Stimulated activated CD4-positive, alpha-beta T cell treated with anti-CD3 and anti-CD28 coated beads, TNF-alpha, amount 100 ng/mL, for 4 hours (primary cell): Measurements from ENCODE around the gene SLCO2B1.
"Not testable (repeated sequence)": the region's sequence is repeated elsewhere in the genome, so short reads cannot be mapped to it uniquely, and the experiment has no call there.

Experiments
- DNase-seq, 3 experiments: peaks; one replicate each; pipeline ENCODE4 v3.0.0-alpha.2; 2020; ENCODE audit warnings: low read depth in 3 of 3

The SLCO2B1 gene, protein sequence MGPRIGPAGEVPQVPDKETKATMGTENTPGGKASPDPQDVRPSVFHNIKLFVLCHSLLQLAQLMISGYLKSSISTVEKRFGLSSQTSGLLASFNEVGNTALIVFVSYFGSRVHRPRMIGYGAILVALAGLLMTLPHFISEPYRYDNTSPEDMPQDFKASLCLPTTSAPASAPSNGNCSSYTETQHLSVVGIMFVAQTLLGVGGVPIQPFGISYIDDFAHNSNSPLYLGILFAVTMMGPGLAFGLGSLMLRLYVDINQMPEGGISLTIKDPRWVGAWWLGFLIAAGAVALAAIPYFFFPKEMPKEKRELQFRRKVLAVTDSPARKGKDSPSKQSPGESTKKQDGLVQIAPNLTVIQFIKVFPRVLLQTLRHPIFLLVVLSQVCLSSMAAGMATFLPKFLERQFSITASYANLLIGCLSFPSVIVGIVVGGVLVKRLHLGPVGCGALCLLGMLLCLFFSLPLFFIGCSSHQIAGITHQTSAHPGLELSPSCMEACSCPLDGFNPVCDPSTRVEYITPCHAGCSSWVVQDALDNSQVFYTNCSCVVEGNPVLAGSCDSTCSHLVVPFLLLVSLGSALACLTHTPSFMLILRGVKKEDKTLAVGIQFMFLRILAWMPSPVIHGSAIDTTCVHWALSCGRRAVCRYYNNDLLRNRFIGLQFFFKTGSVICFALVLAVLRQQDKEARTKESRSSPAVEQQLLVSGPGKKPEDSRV

DNA sequence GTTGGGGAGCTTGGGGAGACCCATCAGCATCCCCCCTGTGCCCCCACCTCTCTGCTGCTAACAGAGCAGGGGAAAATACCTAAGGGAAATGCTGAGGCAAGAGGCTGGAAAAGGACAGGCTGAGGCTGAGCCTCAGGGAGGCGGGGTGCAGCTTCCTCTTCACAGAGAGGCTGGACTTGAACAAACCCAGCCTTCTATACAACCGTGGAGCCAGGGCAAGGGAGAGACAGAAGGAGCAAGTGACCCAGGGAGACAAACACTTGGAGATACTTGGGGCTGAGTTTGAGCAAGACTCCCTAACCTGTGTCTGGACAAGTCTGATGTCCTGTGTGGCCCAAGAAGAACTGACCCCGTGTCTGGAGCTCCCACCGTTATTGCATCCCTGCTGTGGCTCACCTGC, at the start of gene SLCO2B1:
Gene SLCO2B1, plus strand, starts transcription at position 229 of the 400 bp plus-strand sequence. CDS start 275 bp downstream, outside the sequence.
- no peak for DNase-seq

DNA sequence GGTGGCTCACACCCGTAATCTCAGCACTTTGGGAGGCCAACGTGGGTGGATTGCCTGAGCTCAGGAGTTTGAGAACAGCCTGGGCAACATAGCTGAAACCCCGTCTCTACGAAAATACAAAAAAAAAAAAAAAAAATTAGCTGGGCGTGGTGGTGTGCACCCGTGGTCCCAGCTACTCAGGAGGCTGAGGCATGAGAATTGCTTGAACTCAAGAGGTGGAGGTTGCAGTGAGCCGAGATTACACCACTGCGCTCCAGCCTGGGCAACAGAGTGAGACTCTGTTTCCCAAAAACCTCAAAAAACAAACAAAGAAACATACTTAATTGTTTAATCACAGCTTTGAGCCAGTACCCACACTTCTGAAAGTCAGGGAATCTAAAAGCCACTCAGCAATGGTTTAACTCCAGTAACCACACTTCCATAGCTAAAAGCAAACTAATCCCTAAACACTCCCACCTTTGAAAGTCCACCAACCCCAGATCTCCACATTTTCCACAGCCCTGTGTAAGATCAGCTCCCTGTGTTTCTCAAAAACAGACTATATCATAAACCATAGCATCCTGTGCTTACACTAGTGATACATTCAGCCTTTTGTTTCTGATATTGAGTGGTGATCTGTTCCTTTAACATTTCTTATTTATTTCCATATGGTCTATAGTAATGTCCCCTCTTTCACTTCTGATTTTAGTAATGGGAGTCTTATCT, 49.3 kb upstream of the SLCO2B1 start:
- DNase-seq: no peak

DNA sequence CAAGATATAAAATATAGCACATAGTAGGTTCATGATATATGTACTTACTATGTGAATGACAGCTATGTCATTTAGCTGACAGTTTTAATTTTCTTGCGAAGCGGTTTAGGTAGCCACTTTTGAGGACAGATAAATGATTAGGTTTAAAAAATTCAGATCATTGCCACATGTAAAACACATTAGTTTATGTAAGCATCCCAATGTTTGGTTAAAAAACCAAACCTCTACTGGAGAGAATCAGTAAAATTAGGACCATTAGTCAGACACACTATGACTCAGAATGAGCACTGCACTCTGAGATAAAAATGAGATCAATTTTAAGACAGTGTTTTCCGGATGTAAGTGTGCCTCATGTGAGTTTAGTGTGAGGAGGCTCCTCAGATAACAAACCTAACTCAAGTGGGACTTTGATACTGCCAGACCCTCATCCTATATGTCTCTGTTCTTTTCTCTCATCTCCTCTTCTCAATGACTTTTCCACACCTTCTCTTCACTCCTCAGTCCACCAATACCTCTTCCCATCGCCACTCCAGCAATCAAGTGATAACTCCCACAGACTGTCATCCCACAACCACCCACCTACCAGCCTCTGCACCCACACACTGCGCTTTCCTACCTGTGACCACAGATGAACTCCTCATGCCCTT, 47.4 kb upstream of the SLCO2B1 start:
- no peak for DNase-seq

DNA sequence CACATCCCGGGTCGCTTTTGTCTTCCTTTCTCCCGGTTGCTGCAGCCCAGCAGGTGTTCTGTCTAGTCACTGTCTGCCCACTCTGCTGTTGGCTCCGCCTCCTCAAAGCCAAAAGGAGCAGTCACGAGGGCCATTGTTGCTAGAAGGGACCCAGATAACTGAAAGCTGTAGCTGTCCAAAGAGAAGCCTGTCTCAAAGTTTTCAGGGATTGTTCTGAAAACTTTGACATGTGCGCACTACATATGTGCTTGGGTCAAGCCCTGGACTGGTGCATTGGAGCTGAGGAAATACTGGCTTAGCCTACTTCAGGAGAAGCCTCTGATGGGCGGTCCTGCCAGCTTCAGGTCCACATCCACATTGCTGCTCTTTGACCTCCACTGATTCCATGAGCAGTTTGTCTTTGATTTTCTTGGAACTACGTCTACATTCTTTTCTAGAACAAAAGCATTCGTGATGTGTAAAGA, 45.4 kb upstream of the SLCO2B1 start:
- DNase-seq: no peak

DNA sequence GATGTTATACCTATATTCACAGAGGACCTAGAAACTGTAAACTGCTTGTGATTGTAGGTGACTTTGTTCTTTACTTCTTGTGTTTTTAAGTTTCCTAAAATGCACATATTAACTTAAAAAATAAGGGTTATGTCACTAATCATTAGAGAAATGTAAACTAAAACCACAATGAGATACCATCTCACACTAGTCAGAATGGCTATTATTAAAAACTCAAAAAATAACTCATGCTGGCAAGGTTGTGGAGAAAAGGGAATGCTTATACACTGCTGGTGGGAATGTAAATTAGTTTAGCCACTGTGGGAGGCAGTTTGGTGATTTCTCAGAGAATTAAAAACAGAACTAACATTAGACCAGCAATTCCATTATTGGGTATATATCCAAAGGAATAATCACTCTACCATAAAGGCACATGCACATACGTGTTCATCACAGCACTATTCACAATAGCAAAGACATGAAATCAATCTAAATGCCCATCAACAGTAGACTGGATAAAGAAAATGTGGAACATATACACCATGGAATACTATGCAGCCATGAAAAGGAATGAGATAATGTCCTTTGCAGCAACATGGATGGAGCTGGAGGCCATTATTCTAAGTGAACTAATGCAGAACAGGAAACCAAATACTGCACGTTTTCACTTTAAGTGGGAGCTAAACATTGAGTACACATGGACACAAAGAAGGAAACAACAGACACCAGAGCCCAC, 44.8 kb upstream of the SLCO2B1 start:
- not testable (repeated sequence) for DNase-seq

DNA sequence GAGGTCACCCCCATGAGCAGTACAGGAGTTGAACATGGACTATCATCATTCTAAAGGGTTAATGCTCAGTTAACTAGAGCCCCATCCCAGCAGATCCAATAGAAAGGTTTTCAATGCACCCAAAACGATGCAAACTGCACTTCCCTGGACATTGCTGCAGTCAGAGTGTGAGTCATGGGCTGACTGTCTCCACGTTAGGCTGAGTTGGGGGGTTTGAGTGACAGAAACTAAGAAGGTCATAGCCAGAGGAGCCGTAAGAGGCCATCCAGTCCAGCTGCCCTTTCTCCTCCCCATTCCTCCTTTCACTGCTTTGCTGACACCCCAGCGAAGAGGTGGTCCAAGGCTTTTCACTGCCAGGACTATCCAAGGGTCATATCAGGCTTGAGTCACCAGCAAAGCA, 43.7 kb upstream of the SLCO2B1 start:
- no peak for DNase-seq

DNA sequence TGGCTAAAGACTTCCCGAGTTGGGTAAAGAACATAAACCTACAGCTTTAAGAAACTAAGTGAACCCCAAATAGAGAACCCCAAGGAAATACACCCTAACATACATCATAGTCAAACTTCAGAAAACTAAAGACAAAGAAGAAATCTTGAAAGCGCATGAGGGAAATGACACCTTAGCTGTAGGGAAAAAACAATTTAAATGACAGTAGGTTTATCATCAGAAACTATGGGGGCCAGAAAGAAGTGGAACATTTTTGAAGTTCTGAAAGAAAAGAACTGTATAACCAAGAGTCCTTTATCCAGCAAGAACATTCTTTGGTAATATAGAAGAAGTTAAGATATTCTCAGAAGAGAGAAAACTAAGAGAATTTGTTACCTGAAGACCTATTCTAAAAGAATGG, 38.7 kb upstream of the SLCO2B1 start:
- DNase-seq: no peak

DNA sequence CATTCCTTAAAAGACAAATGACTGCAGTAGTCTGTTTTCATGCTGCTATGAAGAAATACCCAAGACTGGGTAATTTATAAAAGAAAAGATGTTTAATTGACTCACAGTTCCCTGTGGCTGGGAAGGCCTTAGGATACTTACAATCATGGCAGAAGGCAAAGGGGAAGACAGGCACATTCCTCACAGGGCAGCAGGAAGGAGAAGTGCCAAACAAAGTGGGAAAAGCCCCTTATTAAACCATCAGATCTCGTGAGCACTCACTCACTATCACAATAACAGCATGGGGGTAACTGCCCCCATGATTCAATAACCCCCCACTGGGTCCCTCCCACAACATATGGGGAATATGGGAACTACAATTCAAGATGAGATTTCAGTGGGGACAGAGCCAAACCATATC, 37.9 kb upstream of the SLCO2B1 start:
- DNase-seq: no peak

DNA sequence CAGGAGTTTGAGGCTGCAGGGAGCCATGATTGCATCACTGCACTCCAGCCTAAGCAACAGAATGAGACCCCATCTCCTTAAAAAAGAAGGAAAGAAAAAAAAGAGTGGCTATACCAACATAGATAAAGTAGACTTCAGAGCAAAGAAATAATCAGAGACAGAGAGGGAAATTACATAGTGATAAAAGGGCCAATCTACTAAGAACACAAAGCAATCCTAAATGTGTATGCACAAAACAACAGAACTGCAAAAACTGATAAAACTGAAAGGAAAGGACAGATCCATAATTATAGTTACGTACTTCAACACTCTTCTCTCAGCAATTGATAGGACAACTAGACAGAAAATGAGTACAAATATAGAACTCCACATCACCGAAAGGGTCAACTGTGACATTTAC, 36.4 kb upstream of the SLCO2B1 start:
- no peak for DNase-seq

DNA sequence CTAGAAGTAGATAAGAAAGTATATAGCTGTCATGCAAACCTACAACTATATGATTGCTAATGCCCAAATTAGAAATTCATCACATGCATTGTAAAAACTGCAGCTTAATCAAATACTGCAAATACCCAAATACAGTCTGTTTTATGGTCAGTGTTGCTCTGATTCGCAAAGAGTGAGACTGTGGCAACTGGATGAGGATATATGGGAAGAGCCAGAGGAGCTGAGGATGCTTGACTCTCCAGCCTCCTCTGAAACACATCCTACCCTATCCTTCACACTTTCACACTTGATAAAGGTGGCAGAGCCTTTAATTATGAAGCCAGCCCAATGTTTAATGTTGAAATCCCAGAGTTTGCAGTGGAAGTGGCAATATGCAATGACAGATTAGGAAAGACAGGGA, 32.3 kb upstream of the SLCO2B1 start:
- DNase-seq: no peak

DNA sequence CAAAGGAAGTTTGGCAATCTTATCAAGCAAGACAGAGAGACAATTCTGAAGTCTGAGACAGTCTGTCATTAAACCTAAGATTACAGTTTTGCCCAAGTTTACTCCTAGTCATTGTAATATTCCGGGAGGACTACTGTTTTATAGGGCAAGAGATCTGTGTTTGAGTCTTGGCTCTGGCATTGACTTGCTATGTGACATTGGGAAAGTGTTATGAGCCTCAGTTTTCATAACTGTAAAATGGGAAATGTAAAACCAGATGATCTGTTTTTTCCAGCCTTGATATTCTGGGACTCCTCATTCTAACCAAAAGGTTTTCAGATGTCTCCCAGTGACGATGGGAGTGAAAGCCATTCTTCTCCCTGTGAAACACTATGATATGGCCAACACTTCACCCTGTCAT, 24.3 kb upstream of the SLCO2B1 start:
- DNase-seq: no peak

DNA sequence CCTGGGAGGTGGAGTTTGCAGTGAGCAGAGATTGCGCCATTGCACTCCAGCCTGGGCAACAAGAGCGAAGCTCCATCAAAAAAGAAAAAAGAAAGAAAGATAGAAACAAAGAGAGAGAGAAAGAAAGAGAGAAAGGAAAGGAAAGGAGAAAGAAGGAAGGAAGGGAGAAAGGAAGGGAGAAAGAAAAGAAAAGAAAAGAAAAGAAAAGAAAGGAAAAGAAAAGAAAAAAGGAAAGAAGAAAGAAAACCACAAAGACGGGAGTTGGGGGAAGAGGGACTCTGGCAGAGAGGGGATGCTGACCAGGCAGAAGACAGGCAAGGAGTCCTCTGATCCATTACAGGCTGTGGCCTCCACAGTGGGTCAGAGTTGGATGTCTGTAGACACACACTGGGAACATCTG, 18.8 kb upstream of the SLCO2B1 start:
- no peak for DNase-seq

DNA sequence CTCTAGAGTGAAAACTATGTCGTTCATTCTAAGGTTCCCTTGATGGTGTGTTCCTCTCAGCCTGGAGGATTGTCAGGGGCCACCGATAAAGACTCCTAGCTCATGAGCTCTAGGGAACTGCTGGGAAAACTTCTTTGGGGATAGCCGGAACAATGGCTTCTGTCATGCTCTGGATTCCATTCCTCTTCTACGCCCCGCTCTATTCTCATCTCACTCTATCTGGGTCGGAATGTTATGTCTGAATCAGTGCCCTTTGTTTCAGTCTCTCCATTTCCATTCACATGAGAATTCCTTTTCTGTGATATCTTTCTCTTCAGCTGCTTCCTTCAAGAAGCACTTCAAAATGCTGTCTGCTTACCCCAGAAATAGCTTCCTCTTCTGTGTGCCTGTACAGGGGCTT, 16.9 kb upstream of the SLCO2B1 start:
- no peak for DNase-seq

DNA sequence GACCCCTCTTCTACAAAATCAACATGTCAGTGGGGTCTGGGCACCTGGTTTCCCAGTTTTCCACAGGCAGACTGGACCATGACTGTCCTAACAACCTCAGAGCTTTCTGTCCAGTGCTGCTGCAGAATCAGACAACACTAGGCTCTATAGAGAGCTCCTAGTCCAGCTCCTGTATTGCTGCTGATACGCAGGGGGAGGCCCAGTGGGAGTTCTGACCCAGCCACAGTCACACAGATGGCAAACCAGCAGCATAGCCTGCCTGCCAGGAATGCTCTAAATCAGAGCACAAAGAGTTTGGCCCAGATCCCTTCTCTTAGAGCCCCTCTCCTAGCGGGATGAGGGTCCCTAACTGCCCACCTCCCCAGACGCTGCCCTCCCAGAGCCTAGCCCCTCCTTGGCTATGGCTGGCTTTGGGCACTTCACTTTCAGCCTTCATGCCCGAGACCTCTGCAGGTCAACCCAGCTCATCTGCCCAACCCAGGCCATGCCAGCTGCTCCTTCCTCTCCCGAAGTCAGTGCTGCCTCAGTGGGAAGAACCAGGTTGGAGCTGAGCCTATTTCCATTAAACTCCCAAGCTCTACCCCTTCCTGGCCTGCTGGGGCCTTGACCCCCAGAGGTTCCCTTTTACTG, 15.8 kb upstream of the SLCO2B1 start:
- no peak for DNase-seq

DNA sequence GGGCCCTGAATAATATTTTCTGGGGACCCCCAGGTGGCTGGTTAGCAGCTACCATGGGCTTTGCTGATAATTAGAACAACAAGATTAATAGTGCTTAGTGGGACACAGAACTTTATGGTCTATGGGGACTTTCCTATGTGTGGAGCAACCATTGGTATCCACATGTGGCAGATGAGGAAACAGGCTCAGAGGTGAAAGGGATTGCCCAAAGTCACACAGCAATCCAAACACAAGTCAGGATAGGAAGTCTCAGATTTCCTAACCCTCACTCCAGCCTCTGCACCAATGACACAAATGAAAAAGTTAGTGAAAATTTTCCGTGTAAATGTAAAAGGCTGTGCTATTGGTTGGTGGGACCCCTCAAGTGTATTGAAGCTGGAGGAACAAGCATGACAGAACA, 15.3 kb upstream of the SLCO2B1 start:
- no peak for DNase-seq

DNA sequence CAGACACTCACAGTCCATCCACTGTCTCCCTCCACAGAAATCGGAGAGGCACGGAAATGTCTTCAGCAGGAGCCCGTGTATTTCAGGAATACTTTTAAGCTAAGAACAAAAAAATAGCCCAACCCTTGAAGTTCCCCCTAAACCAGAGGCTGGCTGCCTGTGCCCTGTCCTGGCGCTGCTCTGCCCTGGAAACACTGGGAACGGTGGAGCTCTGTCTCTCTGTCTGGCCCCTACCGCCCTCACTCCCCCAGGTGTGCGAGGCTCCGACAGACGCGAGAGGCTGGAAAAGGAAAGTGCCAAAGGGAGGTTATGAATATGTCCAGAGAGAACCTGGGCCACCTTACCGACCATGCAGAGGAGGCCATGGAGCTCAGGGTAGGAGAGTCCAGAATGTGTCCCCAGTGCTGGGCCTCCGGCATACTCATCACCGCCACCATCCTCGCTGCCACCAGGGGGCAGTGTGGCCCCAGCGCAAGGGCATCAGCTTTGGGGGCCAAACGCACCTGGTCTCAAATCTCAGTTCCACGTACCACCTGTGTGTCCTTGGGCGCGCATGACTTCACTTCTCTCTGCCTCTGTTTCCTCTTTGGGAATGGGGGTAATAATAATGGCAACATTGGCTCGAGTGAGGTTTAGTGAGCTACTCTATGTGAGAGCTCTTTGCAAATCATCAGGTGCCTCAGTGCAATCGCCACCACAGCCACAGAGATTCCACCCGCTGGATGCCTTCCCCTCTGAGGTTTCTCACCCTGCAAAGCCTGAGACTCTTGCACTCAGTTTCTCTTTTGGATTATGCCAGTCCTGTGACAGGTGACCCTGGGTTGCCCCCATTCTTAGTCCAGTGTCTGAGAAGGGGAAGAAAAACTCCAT, 10.4 kb upstream of the SLCO2B1 start:
- peak; percentile 55 to 67 (median 63) for DNase-seq

DNA sequence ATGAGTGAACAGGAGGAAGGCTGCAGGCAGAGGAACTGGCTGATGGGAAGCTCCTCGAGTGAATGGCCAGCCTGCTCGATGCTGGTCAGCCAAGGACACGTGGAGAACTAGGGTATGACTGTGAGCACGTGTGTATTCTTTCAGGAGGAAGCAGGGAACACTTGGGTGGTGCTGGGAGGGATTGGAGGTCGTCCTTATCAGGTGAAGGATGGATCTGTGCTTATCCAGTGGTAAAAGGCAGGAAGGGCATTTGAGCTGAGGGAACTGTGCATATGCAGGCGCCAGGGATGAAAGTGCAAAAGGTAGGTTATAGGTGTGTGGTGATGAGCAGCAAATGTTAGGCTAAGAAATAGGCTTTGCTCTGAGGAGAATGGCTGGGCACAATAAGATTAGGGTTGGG, 9.7 kb upstream of the SLCO2B1 start:
- DNase-seq: no peak

DNA sequence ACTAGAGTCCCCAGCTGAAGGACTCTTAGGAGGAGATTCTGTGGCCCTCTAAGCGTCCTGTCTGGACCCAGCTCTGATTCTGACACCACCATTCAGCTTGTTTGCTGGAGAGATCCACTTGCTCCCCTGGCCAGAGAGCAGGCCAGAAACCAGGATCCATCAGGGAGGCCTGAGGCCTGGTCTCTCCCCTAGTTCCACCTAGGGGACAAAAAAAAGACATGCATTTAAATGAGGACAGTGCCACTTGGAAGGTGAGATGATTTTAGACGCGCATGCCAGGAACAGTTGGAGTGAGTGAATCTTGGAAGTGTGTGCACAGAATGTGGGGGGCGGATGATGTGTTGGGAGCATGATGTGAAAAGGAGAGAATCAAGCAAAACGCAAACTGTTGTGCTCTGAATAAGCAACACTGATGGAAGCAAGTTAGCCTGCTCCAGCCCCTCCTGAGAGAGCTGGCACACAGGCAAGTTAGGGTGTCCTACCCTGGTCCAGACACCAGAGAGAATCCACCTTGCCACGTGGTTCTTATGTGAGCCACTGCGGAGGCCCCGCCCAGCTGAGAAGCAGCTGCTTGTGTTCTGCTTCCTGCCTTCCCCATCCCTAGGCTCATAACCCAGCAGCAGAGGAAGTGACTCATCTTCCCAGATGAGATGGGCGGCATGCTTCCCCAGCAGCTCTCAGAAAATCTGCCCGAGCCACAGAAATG, 8.0 kb upstream of the SLCO2B1 start:
- DNase-seq: peak; percentile 34 to 68 (median 64)

DNA sequence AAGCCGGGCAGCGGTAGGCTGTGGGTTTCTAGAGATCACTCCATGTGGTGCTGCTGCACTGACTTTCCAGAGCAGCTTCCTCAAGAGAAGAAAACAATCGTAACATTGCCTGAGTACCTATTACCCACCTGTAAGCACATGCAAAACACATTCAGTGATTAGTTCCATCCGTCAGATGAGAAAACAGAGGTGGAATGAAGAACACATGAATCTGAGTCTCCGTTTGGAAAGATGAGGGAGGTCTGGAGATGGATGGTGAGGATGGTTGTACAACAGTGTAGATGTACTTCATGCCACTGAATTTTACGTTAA, 7.5 kb upstream of the SLCO2B1 start:
- no peak for DNase-seq

DNA sequence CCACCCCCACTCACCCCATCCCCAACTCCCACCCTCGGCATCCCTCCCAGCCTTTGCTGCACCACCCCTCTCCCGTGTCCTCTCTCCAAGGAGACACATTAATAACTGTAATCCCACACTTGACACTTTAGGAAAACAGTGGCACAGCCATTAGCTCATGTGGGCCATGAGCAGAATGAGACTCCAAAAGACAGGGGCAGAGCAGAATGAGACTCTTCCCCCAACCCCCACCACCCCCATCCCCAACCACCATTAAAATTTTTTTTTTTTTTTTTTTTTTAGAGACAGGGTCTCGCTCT, 6.2 kb upstream of the SLCO2B1 start:
- DNase-seq: no peak
